NCI-H526 (cell line): Measurements from ENCODE around the gene CNPY1.
A peak's percentile ranks its signal among the peaks of the same experiment; 100 is the strongest.

ENCODE experiments used
- DNase-seq, 2 experiments: peaks; one replicate each; lab custom pipeline; 2025; lab: John Stamatoyannopoulos, UW

The CNPY1 gene

DNA sequence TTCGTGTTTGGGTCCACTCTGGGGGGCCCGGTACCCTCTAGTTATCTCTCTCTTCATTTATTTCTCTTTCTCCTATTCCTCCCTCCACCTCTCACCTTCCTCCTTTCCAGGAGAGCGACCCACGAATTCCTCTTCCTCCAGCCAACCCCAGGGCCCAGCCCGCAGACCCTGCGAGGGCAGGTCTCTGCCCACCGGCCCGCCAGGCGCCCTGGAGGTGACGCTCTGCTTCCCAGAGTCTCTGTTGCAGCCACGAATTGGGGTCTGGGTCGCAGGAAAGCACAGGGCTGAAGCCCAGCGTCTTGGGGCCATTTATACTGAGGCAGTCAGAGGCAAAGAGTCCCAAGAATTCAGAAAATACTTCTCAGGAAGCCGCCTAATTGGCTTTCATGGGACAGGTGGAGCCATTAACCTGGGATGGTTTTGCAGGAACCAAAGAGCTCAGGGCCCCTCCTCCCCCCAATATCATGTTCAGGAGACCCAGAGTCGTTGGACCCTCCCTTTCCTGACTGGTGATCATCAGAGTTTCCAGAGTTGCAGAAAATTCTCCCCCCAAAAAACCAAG, 91.1 kb downstream of the CNPY1 start:
- DNase-seq = no peak

- peak in 1 of 2 experiments; percentile 47 for DNase-seq
Measured at GRCh38 chr7:155454183-155455112, 91.9 kb downstream of the CNPY1 start.

DNA sequence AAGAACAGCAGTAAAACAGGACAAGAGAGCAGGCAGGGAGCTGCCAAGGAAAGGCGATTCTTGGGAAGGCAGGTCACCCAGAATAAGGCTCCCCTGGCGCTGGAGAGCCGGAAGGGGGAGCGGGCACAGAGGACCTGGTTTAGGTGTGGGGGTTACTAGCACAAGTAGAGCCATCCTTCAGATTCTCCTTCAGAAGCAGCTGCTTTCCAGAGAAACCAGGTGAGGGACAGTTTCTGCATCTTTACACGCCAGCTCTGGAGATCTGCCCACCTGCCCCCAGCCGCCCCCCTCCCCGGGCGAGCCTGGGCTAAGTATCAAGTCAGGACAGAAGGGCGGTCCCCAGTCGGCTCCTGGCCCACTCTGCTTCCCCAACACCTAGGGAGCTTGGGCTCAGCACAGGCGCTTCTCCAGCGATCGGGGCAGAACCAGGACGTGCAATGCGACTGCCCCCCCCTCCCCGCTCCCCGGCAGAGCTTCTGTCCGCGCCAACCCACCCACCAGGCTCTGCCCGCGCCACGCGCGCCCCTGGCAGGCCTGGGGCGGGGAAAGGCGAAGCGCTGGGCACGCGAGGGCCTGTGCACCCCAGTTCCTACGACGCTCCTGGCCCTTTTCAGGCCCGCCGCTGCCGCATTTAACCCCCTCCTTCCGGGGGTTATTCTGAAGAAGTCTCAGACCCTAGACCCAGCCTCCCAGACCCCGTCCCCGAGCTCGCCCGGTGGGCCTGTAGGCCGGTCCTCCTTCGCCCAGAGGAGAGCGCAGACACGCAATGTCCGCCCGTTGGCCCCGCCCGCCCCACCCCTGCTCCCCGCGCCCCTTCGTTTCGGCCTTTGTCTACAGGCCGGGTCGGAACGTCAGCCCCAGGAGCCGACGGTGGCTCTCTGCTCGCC, 92.8 kb downstream of the CNPY1 start:
- DNase-seq = no peak

GRCh38 chr7:155452505-155453295, 93.7 kb downstream of the CNPY1 start:
- no peak for DNase-seq

DNA sequence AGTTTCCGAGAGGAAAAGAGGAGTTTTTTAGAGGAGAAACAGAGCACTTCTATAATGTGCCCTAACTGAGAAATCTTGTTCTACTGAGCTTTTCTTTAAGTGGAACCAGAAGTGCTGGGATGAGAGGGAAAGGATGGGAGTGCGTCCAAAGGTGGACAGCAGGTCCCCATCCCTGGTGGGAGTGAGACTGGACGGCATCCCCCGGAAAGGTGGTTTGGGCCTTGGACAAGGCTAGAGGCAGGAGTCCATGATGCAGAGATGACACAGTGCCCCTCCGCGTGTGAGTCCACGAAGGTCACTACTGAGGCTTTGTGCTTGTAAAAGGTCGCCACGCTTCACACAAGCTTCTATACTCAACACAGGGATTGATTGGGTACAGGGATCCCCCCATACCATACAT, 94.5 kb downstream of the CNPY1 start:
- no peak for DNase-seq
